ENCODE measurements around the gene NEDD9. TPM values are rescaled to one million over a fixed set of nuclear protein-coding genes. Genes with fewer than 3 reads are reported as not detected.

The NEDD9 gene
- total and polyA plus RNA-seq, 4 donors, result 7.5 to 16.8 (median 11.7) TPM

DNA sequence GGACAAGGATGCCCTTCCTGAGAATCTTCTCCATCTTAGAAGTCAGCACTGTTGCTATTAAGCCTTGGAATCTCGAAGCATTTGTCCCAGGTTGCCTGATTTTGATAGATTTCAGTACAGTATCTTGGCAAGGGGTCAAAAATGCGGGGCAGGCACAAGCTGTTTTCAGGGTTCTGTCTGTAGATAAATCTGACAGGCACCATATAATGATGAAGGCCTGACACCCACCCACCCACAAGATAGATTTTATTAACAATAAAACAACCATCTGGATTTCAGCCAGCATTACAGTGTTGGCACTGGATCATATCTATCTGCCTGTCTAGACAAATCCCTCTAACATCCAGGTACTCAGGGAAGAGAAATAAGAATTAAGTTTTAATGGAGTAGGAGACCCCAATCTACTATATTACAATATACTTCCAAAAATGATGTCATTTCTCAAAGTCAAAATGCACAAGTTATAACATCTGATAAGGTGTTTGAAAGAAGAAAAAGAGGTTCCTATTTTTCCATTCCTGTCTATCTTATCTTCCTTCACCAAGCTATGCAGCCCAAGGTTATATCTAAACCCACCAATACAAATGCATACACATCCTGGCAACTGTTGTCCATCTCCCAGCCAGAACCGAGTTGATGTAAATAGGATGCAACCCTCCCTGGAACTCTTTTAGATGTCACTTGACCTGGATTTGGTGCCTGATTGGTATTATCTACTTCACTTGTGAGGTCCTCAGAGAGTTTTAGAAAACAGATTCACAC is 10.7 kb downstream of the NEDD9 start:
- 81% methylated on average over 3 of the region's 3 CpGs for WGBS
- no peak overlapping the region for H3K27ac ChIP-seq (ENCODE audit: low read depth in 1 of 2, low read length in 2 of 2)
- DNase-seq (ENCODE audit: low spot score), result no peak
- peaks cover 0 to 25% (median 13%) of the 10 kb centered on the region in 4 donors for H3K4me1 ChIP-seq (ENCODE audit: control insufficient read depth in 4 of 4, insufficient read depth in 4 of 4, low read length in 3 of 4)
- H3K9me3 ChIP-seq (ENCODE audit: control insufficient read depth in 4 of 4, low read length in 3 of 4), result no peaks in the 10 kb centered on the region
- TF ChIP-seq HNF4G (IDR thresholded peaks at IDR 0.05) (no peak), YY1 (IDR thresholded peaks at IDR 0.05) (no peak), JUND (IDR thresholded peaks at IDR 0.05) (no peak), RAD21 (IDR thresholded peaks at IDR 0.05) (no peak), NR2F2 (IDR thresholded peaks at IDR 0.05) (no peak)
- H3K36me3 ChIP-seq (ENCODE audit: control insufficient read depth in 4 of 4, insufficient read depth in 3 of 4, low read depth in 1 of 4, low read length in 3 of 4), result no peaks in the 10 kb centered on the region
- H3K9ac ChIP-seq (ENCODE audit: low read depth in 1 of 2, low read length in 2 of 2), result no peak overlapping the region
- no peak overlapping the region for H3K4me3 ChIP-seq (ENCODE audit: low read depth in 1 of 3, low read length in 3 of 3)
- H3K27me3 ChIP-seq (ENCODE audit: control insufficient read depth in 4 of 4, insufficient read depth in 4 of 4, low read length in 3 of 4), result no peaks in the 10 kb centered on the region

DNA sequence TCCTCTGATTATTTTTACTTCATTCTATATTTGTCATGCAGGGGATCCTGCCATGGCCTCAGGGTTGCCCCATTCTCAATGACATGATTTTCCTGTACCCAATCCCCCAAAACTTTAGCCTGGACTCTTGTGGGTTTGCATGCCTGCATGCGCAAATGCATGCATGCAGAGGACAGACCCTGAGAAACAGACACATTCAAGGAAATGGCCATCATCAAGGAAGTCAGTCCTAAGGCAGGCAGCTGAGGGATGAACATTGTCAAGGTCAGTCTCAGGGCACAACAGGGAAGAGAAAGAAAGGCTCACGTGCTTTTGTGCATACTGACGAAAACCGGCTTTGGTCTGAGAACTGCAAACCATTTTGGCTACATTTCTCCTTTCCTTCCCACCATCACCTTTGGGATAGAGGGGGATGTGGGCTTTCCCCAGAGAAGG is 13.1 kb downstream of the NEDD9 start:
- H3K4me1 ChIP-seq (ENCODE audit: control insufficient read depth in 4 of 4, insufficient read depth in 4 of 4, low read length in 3 of 4), result peaks cover 0 to 25% (median 13%) of the 10 kb centered on the region in 4 donors
- H3K4me3 ChIP-seq (ENCODE audit: low read depth in 1 of 3, low read length in 3 of 3), result no peak overlapping the region
- no peak overlapping the region for H3K9ac ChIP-seq (ENCODE audit: low read depth in 1 of 2, low read length in 2 of 2)
- WGBS, result 70% methylated on average over 4 of the region's 4 CpGs
- no peaks in the 10 kb centered on the region for H3K36me3 ChIP-seq (ENCODE audit: control insufficient read depth in 4 of 4, insufficient read depth in 3 of 4, low read depth in 1 of 4, low read length in 3 of 4)
- DNase-seq (ENCODE audit: low spot score), result no peak
- peak overlapping the region; percentile 53 to 66 for H3K27ac ChIP-seq (ENCODE audit: low read depth in 1 of 2, low read length in 2 of 2)
- peak in 1 of 2 donors; percentile 9 for TF ChIP-seq RXRA (IDR thresholded peaks at IDR 0.05)
- TF ChIP-seq YY1 (IDR thresholded peaks at IDR 0.05), result no peak
- no peaks in the 10 kb centered on the region for H3K27me3 ChIP-seq (ENCODE audit: control insufficient read depth in 4 of 4, insufficient read depth in 4 of 4, low read length in 3 of 4)
- H3K9me3 ChIP-seq (ENCODE audit: control insufficient read depth in 4 of 4, low read length in 3 of 4), result no peaks in the 10 kb centered on the region

DNA sequence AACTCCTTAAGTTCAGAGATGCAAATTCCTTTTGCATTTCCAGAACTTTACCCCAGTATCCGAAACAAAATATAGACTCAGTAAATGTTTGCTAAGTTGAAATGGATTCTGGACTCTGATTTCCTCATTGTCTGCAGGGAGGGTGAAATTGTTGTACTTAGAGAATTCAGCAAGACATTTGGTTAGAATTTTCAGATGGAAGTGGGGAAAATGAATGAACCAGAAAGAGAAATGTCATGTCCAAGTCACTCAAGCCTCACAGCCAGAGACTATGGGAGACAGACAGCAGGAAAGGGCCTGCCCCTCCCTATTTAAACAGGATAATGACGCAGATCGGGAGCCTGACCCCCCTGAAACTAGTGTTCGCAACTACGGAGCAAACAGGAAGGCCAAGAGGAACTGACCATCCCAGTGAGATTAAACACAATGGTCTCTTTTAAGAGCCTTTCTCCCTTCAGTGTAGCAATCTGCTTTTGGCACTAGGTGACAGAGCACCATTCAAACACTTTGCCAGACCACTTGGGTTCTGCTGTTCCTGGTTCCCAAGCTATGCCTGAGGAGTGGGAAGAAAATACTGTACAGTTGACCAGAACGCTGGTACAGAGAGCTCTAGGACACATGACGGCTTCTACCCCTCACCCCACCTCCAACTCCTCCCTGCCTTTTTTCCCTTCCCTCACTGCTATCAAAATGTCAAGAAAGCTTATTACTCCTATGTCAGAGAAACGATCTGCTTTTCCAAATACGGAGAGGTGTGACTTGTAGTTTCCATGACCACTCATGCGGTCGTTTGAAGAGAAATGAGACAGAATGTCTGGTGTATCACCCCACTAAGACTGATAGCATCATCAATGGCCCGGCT is 13.7 kb downstream of the NEDD9 start:
- peaks cover 0 to 25% (median 13%) of the 10 kb centered on the region in 4 donors for H3K4me1 ChIP-seq (ENCODE audit: control insufficient read depth in 4 of 4, insufficient read depth in 4 of 4, low read length in 3 of 4)
- WGBS, result 58% methylated on average over 12 of the region's 12 CpGs
- no peaks in the 10 kb centered on the region for H3K27me3 ChIP-seq (ENCODE audit: control insufficient read depth in 4 of 4, insufficient read depth in 4 of 4, low read length in 3 of 4)
- TF ChIP-seq EGR1 (IDR thresholded peaks at IDR 0.05; ENCODE audit: low read depth in 2 of 2), result no peak
- no peak for TF ChIP-seq HNF4G (IDR thresholded peaks at IDR 0.05)
- TF ChIP-seq GABPA (IDR thresholded peaks at IDR 0.05 in 1 of 2, conservative IDR thresholded peaks at IDR 0.05 in 1 of 2), result no peak
- TF ChIP-seq, protein P1, sequence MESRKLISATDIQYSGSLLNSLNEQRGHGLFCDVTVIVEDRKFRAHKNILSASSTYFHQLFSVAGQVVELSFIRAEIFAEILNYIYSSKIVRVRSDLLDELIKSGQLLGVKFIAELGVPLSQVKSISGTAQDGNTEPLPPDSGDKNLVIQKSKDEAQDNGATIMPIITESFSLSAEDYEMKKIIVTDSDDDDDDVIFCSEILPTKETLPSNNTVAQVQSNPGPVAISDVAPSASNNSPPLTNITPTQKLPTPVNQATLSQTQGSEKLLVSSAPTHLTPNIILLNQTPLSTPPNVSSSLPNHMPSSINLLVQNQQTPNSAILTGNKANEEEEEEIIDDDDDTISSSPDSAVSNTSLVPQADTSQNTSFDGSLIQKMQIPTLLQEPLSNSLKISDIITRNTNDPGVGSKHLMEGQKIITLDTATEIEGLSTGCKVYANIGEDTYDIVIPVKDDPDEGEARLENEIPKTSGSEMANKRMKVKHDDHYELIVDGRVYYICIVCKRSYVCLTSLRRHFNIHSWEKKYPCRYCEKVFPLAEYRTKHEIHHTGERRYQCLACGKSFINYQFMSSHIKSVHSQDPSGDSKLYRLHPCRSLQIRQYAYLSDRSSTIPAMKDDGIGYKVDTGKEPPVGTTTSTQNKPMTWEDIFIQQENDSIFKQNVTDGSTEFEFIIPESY (IDR thresholded peaks at IDR 0.05), result no peak
- TF ChIP-seq HNF4A (conservative IDR thresholded peaks at IDR 0.05), result peak in 1 of 2 donors; percentile 54
- TF ChIP-seq, protein P2, sequence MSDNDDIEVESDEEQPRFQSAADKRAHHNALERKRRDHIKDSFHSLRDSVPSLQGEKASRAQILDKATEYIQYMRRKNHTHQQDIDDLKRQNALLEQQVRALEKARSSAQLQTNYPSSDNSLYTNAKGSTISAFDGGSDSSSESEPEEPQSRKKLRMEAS (IDR thresholded peaks at IDR 0.05), result no peak
- peak; percentile 78 for TF ChIP-seq NR2F2 (IDR thresholded peaks at IDR 0.05)
- TF ChIP-seq RAD21 (IDR thresholded peaks at IDR 0.05), result peak in 1 of 2 donors; percentile 39
- TF ChIP-seq FOXA2 (IDR thresholded peaks at IDR 0.05), result no peak
- TF ChIP-seq TAF1 (conservative IDR thresholded peaks at IDR 0.05), result peak; percentile 31
- no peak for TF ChIP-seq RXRA (IDR thresholded peaks at IDR 0.05)
- TF ChIP-seq FOXA1 (IDR thresholded peaks at IDR 0.05), result no peak
- peak; percentile 66 for TF ChIP-seq SP1 (IDR thresholded peaks at IDR 0.05)
- TF ChIP-seq, protein P3, sequence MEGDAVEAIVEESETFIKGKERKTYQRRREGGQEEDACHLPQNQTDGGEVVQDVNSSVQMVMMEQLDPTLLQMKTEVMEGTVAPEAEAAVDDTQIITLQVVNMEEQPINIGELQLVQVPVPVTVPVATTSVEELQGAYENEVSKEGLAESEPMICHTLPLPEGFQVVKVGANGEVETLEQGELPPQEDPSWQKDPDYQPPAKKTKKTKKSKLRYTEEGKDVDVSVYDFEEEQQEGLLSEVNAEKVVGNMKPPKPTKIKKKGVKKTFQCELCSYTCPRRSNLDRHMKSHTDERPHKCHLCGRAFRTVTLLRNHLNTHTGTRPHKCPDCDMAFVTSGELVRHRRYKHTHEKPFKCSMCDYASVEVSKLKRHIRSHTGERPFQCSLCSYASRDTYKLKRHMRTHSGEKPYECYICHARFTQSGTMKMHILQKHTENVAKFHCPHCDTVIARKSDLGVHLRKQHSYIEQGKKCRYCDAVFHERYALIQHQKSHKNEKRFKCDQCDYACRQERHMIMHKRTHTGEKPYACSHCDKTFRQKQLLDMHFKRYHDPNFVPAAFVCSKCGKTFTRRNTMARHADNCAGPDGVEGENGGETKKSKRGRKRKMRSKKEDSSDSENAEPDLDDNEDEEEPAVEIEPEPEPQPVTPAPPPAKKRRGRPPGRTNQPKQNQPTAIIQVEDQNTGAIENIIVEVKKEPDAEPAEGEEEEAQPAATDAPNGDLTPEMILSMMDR (IDR thresholded peaks at IDR 0.05; ENCODE audit: low read depth, low read length, missing input control), result no peak
- TF ChIP-seq, protein P4, sequence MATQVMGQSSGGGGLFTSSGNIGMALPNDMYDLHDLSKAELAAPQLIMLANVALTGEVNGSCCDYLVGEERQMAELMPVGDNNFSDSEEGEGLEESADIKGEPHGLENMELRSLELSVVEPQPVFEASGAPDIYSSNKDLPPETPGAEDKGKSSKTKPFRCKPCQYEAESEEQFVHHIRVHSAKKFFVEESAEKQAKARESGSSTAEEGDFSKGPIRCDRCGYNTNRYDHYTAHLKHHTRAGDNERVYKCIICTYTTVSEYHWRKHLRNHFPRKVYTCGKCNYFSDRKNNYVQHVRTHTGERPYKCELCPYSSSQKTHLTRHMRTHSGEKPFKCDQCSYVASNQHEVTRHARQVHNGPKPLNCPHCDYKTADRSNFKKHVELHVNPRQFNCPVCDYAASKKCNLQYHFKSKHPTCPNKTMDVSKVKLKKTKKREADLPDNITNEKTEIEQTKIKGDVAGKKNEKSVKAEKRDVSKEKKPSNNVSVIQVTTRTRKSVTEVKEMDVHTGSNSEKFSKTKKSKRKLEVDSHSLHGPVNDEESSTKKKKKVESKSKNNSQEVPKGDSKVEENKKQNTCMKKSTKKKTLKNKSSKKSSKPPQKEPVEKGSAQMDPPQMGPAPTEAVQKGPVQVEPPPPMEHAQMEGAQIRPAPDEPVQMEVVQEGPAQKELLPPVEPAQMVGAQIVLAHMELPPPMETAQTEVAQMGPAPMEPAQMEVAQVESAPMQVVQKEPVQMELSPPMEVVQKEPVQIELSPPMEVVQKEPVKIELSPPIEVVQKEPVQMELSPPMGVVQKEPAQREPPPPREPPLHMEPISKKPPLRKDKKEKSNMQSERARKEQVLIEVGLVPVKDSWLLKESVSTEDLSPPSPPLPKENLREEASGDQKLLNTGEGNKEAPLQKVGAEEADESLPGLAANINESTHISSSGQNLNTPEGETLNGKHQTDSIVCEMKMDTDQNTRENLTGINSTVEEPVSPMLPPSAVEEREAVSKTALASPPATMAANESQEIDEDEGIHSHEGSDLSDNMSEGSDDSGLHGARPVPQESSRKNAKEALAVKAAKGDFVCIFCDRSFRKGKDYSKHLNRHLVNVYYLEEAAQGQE (IDR thresholded peaks at IDR 0.05), result no peak
- TF ChIP-seq YY1 (IDR thresholded peaks at IDR 0.05), result no peak
- TF ChIP-seq, protein P5, sequence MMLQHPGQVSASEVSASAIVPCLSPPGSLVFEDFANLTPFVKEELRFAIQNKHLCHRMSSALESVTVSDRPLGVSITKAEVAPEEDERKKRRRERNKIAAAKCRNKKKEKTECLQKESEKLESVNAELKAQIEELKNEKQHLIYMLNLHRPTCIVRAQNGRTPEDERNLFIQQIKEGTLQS (IDR thresholded peaks at IDR 0.05), result peak; percentile 17
- no peak for TF ChIP-seq JUND (IDR thresholded peaks at IDR 0.05)
- no peak overlapping the region for H3K9ac ChIP-seq (ENCODE audit: low read depth in 1 of 2, low read length in 2 of 2)
- H3K27ac ChIP-seq (ENCODE audit: low read depth in 1 of 2, low read length in 2 of 2), result peak overlapping the region; percentile 56 to 66
- no peak overlapping the region for H3K4me3 ChIP-seq (ENCODE audit: low read depth in 1 of 3, low read length in 3 of 3)
- DNase-seq (ENCODE audit: low spot score), result no peak
- no peaks in the 10 kb centered on the region for H3K9me3 ChIP-seq (ENCODE audit: control insufficient read depth in 4 of 4, low read length in 3 of 4)
- H3K36me3 ChIP-seq (ENCODE audit: control insufficient read depth in 4 of 4, insufficient read depth in 3 of 4, low read depth in 1 of 4, low read length in 3 of 4), result no peaks in the 10 kb centered on the region

Data from liver (tissue), 9 donors.